KMS-11 (cell line): ENCODE results near the gene EEF1G.
"Not testable (repeated sequence)": the region's sequence is repeated elsewhere in the genome, so short reads cannot be mapped to it uniquely, and the experiment has no call there.

Experiments used
- H2AFZ ChIP-seq: fragments of 200-600 bp; sonication (generic); 2 replicates; pipeline ENCODE4 v1.6.1; 2016; ENCODE audit warnings: antibody characterized with exemption, mixed run types, low read depth
- H3K27ac ChIP-seq: fragments of 200-600 bp; sonication (generic); 2 replicates; pipeline ENCODE4 v1.6.1; 2016; ENCODE audit warnings: mild to moderate bottlenecking, mixed run types
- H3K27me3 ChIP-seq: fragments of 200-600 bp; sonication (generic); 2 replicates; pipeline ENCODE4 v1.6.1; 2017; ENCODE audit warnings: mild to moderate bottlenecking, low read depth, mixed run types, moderate library complexity; ENCODE audit not compliant: insufficient read depth
- H3K36me3 ChIP-seq: fragments of 200-600 bp; sonication (generic); 2 replicates; pipeline ENCODE4 v1.6.1; 2017; ENCODE audit warnings: mild to moderate bottlenecking, mixed run types; ENCODE audit not compliant: insufficient read depth
- H3K4me1 ChIP-seq: fragments of 200-600 bp; sonication (generic); 2 replicates; pipeline ENCODE4 v1.6.1; 2016; ENCODE audit warnings: mild to moderate bottlenecking, low read depth, mixed run types; ENCODE audit not compliant: poor library complexity, severe bottlenecking
- H3K4me2 ChIP-seq: fragments of 200-600 bp; sonication (generic); 2 replicates; pipeline ENCODE4 v1.7.0; 2016; ENCODE audit warnings: mild to moderate bottlenecking, mixed run types
- H3K4me3 ChIP-seq: fragments of 200-600 bp; sonication (generic); IDR thresholded peaks from 2 replicates; pipeline ENCODE4 v1.6.1; 2017; ENCODE audit warnings: low read depth, low read length, mixed read lengths; ENCODE audit not compliant: insufficient read depth
- H3K79me2 ChIP-seq: fragments of 200-600 bp; sonication (generic); 2 replicates; pipeline ENCODE4 v1.6.1; 2016; ENCODE audit warnings: low read depth, mixed run types; ENCODE audit not compliant: insufficient read depth
- H3K9ac ChIP-seq: fragments of 200-600 bp; sonication (generic); 2 replicates; pipeline ENCODE4 v1.6.1; 2016; ENCODE audit warnings: mild to moderate bottlenecking, mixed run types
- H4K20me1 ChIP-seq: fragments of 200-600 bp; sonication (generic); 2 replicates; pipeline ENCODE4 v1.6.1; 2016; ENCODE audit warnings: mild to moderate bottlenecking, mixed run types; ENCODE audit not compliant: insufficient read depth
- CTCF ChIP-seq: fragments of 200-600 bp; sonication (generic); conservative IDR thresholded peaks from 2 replicates; pipeline ENCODE4 v1.6.1; 2017; ENCODE audit warnings: low read depth, mild to moderate bottlenecking, antibody characterized with exemption, low read length, moderate library complexity, mixed read lengths

Gene EEF1G

DNA sequence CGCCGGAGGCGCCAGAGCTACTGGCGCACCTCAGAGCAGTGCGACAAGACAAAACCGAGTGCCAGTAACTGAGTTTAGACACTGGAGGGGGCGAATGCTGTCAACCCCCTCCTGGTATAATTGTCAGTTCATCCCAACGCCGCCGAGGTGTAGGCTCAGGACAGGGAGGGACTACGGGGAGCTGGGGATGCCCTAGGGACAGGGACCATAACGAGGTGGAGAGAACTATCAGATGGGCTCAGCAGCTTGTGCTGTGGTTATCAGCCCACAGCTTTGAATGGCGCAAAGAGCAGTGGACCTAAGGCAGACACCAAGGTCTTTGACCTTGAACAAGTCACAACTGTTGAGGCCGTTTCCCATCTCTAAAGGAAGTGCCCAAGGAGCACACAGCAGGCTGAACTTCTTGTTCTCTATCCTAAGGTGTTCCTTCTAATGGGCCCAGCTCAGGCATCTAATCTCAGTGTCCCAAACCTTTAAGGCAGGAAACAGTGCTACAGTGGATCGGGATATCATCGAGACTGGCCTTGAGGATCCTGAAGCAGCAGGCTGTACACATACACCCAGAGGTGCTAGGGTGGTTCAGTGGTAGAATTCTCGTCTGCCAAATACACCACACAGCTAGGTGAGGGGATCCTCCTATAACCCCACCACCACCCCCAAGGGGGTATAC is 18.6 kb upstream of the EEF1G start:
- no peak for TF ChIP-seq CTCF
- Histone ChIP-seq H3K27ac (peak overlapping the region; percentile 93), H3K4me2 (peak overlapping the region; percentile 85), H3K4me3 (no peak overlapping the region), H2AFZ (peak overlapping the region; percentile 55), H3K79me2 (peaks cover 21% of the 10 kb centered on the region), H3K9ac (peak overlapping the region; percentile 87), H3K4me1 (peaks cover 35% of the 10 kb centered on the region), H3K27me3 (no peaks in the 10 kb centered on the region), H3K36me3 (peaks cover 14% of the 10 kb centered on the region; the same call in 1 of the 2 replicates), H4K20me1 (no peaks in the 10 kb centered on the region)

DNA sequence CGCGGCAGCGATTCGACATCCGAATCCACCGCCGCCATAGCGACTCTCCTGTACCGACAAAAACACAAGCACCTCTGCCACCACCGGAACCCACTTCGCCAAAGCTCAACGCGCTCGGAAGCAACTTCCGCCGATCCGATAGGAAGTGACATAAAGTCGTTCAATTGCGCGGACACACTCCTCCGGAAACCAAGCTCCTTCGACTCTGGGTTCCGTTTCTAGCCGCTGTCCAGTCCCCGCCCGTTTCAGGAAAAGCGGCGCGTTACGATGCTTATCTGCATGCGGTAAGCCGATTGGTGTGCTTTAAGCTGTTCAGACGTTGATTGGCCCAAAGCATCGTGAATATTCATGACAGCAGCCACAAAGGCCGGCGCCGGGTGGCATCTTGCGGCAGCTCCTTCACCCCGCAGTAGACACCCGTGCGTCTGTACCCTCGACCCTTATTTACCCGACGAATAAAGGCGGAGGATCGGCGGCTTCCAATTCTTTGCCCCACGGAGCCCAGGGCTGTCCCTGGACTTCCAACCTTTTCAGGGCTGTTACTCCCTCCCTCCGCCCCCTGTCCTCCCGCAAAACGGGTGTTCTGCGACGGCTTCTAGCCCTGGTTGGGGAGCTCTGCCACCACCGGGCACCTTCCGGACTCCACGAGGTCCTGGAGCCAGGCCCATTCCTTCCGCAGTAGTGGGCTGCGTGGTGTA is 17.9 kb upstream of the EEF1G start, which contains the start of gene TUT1:
Gene TUT1 (minus strand): TSS at position 76 of the 698 bp plus-strand sequence. CDS start 38 bp downstream, at position 38.
- Histone ChIP-seq H3K27me3 (no peaks in the 10 kb centered on the region), H4K20me1 (no peaks in the 10 kb centered on the region), H3K36me3 (peaks cover 14% of the 10 kb centered on the region; the same call in 1 of the 2 replicates), H3K4me3 (no peak within 1 kb of the TSS), H3K4me2 (peak within 1 kb of the TSS; percentile 85), H3K27ac (peak within 1 kb of the TSS; percentile 93), H3K4me1 (peaks cover 35% of the 10 kb centered on the region), H3K79me2 (peaks cover 20% of the 10 kb centered on the region), H2AFZ (peak within 1 kb of the TSS; percentile 60), H3K9ac (peak within 1 kb of the TSS; percentile 87)
- no peak for TF ChIP-seq CTCF

DNA sequence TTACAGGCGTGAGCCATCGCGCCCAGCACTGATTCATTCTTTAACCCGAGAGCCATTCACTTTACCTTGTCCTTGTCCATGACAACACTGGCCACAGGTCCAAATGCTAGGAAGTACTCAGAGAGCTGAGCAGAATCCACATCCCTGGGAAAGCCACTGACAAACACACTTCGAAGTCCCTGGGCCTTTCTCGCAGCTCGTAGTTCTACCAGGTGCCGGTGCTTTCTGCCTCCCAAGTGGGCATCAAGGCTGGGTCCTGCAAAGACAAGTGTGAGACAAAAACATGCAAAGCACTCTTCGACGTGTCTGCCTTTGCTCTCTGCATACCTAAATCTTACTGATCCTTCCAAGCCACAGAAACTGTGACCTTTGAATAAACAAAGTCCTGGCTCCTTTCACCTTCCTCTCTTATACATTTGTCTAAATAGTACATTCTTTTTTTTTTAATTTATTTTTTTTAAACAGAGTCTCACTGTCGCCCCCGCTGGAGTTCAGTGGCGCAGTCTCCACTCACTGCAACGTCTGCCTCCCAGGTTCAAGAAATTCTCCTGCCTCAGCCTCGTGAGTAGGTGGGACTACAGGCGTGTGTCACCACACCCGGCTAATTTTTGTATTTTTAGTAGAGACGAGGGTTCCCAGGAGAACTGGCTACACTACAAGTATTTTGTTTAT is 15.4 kb upstream of the EEF1G start:
- Histone ChIP-seq H3K27ac (peak overlapping the region; percentile 17; the same call in 1 of the 2 replicates), H3K79me2 (peaks cover 20% of the 10 kb centered on the region), H2AFZ (no peak overlapping the region), H3K9ac (no peak overlapping the region), H3K36me3 (no peaks in the 10 kb centered on the region), H3K4me2 (no peak overlapping the region), H3K4me3 (no peak overlapping the region), H3K27me3 (no peaks in the 10 kb centered on the region), H4K20me1 (no peaks in the 10 kb centered on the region), H3K4me1 (peaks cover 35% of the 10 kb centered on the region)
- peak; percentile 53; the same call in 1 of the 2 replicates for TF ChIP-seq CTCF

DNA sequence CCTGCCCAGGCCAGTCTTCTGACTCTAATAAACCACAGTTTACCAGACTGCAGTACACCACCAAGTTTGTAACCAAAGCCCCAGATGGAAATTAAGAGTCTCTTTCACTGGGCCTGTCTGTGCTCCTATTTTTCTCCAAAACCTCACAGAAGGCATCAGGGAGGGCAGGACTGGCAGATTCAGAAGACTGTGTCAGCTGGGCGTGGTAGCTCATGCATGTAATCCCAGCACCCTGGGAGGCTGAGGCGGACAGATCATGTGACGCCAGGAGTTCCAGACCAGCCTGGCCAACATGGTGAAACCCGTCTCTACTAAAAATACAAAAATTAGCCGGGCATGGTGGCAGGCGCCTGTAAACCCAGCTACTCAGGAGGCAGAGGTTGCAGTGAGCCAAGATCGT is 11.7 kb upstream of the EEF1G start:
- not testable (repeated sequence) for H3K36me3 ChIP-seq, H3K27me3 ChIP-seq
- H3K79me2 ChIP-seq: peaks cover 11% of the 10 kb centered on the region

GRCh38 chr11:62581735-62582134 is 8.0 kb upstream of the EEF1G start:
- H3K79me2 ChIP-seq, H3K27ac ChIP-seq, H3K4me3 ChIP-seq, H3K36me3 ChIP-seq, H4K20me1 ChIP-seq, H3K4me2 ChIP-seq, H2AFZ ChIP-seq, H3K27me3 ChIP-seq, H3K9ac ChIP-seq, H3K4me1 ChIP-seq: not testable (repeated sequence)

More for the DNA sequence above, 11.7 kb upstream of the EEF1G start:
- H3K4me2 ChIP-seq, H3K4me3 ChIP-seq, H2AFZ ChIP-seq, H3K27ac ChIP-seq, H4K20me1 ChIP-seq, H3K9ac ChIP-seq: not testable (repeated sequence)
- peaks cover 13% of the 10 kb centered on the region for H3K4me1 ChIP-seq
